Measurements from ENCODE around the gene RORB. TPM values are rescaled to one million over a fixed set of nuclear protein-coding genes. Genes with fewer than 3 reads are reported as not detected.

The RORB gene
- total RNA-seq = under 0.01 TPM in 1 of 2 replicates, not detected in the other

GRCh38 chr9:74496819-74497747, at the start of gene RORB:
TSS of gene RORB (plus strand) at chr9:74497335. CDS start at chr9:74497977, 642 bp downstream.
- TF ChIP-seq CTCF (IDR thresholded peaks at IDR 0.05; ENCODE audit: insufficient read depth, low read length, severe bottlenecking) = no peak
- peaks cover 23% of the 10 kb centered on the region for H3K27me3 ChIP-seq (ENCODE audit: control insufficient read depth, insufficient read depth, low read length)
- peak within 1 kb of the TSS; percentile 58 for H3K4me3 ChIP-seq (ENCODE audit: low read depth, low read length)
- peak; percentile 21 for DNase-seq (ENCODE audit: low read depth)
- no peak for FAIRE-seq
- H3K36me3 ChIP-seq (ENCODE audit: control insufficient read depth, insufficient read depth, low read length) = no peaks in the 10 kb centered on the region

- DNase-seq (ENCODE audit: low read depth) = peak; percentile 63
- no peaks in the 10 kb centered on the region for H3K36me3 ChIP-seq (ENCODE audit: control insufficient read depth, insufficient read depth, low read length)
- H3K4me3 ChIP-seq (ENCODE audit: low read depth, low read length) = no peak overlapping the region
- FAIRE-seq = no peak
- no peak for TF ChIP-seq CTCF (IDR thresholded peaks at IDR 0.05; ENCODE audit: insufficient read depth, low read length, severe bottlenecking)
- H3K27me3 ChIP-seq (ENCODE audit: control insufficient read depth, insufficient read depth, low read length) = no peaks in the 10 kb centered on the region
Observed at GRCh38 chr9:74447451-74448193, 49.5 kb upstream of the RORB start.

GRCh38 chr9:74449060-74449459, 48.1 kb upstream of the RORB start:
- Histone ChIP-seq H3K36me3 (ENCODE audit: control insufficient read depth, insufficient read depth, low read length) (no peaks in the 10 kb centered on the region), H3K4me3 (ENCODE audit: low read depth, low read length) (no peak overlapping the region), H3K27me3 (ENCODE audit: control insufficient read depth, insufficient read depth, low read length) (no peaks in the 10 kb centered on the region)
- DNase-seq (ENCODE audit: low read depth) (no peak), FAIRE-seq (no peak)
- no peak for TF ChIP-seq CTCF (IDR thresholded peaks at IDR 0.05; ENCODE audit: insufficient read depth, low read length, severe bottlenecking)

GRCh38 chr9:74458832-74459231, 38.3 kb upstream of the RORB start:
- no peak for TF ChIP-seq CTCF (IDR thresholded peaks at IDR 0.05; ENCODE audit: insufficient read depth, low read length, severe bottlenecking)
- Histone ChIP-seq H3K4me3 (ENCODE audit: low read depth, low read length) (no peak overlapping the region), H3K36me3 (ENCODE audit: control insufficient read depth, insufficient read depth, low read length) (no peaks in the 10 kb centered on the region), H3K27me3 (ENCODE audit: control insufficient read depth, insufficient read depth, low read length) (no peaks in the 10 kb centered on the region)
- DNase-seq (ENCODE audit: low read depth) (no peak), FAIRE-seq (no peak)

- DNase-seq (ENCODE audit: low read depth) (peak; percentile 26), FAIRE-seq (no peak)
- Histone ChIP-seq H3K27me3 (ENCODE audit: control insufficient read depth, insufficient read depth, low read length) (no peaks in the 10 kb centered on the region), H3K36me3 (ENCODE audit: control insufficient read depth, insufficient read depth, low read length) (no peaks in the 10 kb centered on the region), H3K4me3 (ENCODE audit: low read depth, low read length) (no peak overlapping the region)
- no peak for TF ChIP-seq CTCF (IDR thresholded peaks at IDR 0.05; ENCODE audit: insufficient read depth, low read length, severe bottlenecking)
Observed at GRCh38 chr9:74463825-74464224, 33.3 kb upstream of the RORB start.

Measured in bronchial epithelial cell (primary cell).